SU-DHL-6 (cell line): ENCODE measurements around the gene SLC3A2.

Experiments used
- CTCF ChIP-seq: fragments of 200-600 bp; sonication (generic); IDR thresholded peaks from one replicate; pipeline ENCODE4 v1.5.1; 2017; ENCODE audit warnings: antibody characterized with exemption, mild to moderate bottlenecking, low read length, moderate library complexity; ENCODE audit not compliant: insufficient read depth, poor library complexity, severe bottlenecking
- EZH2phosphoT487 ChIP-seq: fragments of 200-600 bp; sonication (generic), shearing (Covaris generic); conservative IDR thresholded peaks from 2 replicates; pipeline ENCODE4 v1.6.1; 2018; ENCODE audit warnings: mild to moderate bottlenecking, antibody characterized with exemption, low read length, moderate library complexity, mixed read lengths

GRCh38 chr11:62880231-62880802 is 379 bp upstream of the SLC3A2 start:
- TF ChIP-seq CTCF (no peak), EZH2phosphoT487 (no peak)
